IPS-18a (cell line): ENCODE data around the gene CFAP54.

Experiments
- H3K27ac ChIP-seq: one replicate; pipeline ENCODE4 v1.5.1; 2013; ENCODE audit warnings: low read length
- H3K27me3 ChIP-seq: one replicate; pipeline ENCODE4 v1.6.1; 2013; ENCODE audit warnings: mild to moderate bottlenecking, low read length; ENCODE audit not compliant: control insufficient read depth, insufficient read depth
- H3K36me3 ChIP-seq: one replicate; pipeline ENCODE4 v1.6.1; 2013; ENCODE audit warnings: low read depth, low read length; ENCODE audit not compliant: control insufficient read depth
- H3K4me1 ChIP-seq: one replicate; pipeline ENCODE4 v1.6.1; 2013; ENCODE audit warnings: low read depth, low read length; ENCODE audit not compliant: control insufficient read depth
- H3K4me3 ChIP-seq: one replicate; pipeline ENCODE4 v1.5.1; 2013; ENCODE audit warnings: low read length
- H3K9ac ChIP-seq: one replicate; pipeline ENCODE4 v1.6.1; 2013; ENCODE audit warnings: mild to moderate bottlenecking, low read length, moderate library complexity
- H3K9me3 ChIP-seq: one replicate; pipeline ENCODE4 v1.6.1; 2013; ENCODE audit warnings: low read depth, low read length; ENCODE audit not compliant: control insufficient read depth

CFAP54 gene

DNA sequence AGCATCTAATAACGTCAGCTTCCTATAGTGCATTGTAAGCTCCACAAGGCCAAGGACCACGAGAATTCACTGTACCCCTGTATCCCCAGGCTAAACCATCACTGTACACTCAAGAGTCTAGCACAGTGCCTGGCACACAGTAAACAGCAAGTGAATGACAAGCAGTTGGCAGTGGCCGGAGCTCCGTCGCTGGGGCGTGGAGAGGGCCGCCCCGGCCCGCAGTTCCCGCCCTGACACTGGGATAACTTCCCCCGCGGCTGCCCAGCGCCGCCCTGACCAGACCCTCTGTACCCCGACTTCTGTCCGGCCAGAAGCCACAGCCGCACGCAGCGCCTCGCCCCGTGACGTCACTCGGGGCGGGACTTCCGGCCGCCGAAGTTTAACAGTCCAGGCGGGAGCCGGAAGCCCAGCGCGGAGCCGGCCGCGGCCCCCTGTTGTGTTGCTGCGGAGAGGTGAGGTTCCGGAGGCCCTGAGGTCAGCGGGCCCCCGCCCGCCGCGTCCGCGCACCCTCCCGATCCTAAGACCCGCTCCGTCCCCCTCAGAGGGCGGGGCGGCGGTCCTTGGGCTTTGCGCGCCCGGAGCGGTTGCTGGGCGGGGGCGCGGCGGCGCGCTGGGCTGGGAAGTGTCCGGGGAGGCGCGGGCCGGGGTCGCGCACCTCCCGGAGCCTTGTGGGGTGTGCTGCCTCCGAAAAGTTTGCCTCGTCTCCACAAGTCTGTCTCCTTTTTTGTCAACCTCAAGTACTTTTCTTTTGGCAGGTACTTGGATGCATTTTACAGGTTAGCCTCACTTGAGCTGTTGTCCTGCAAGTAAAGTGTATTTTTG is 417.7 kb downstream of the CFAP54 start, which contains the start of gene NEDD1:
TSS of gene NEDD1 (plus strand) at position 409 of the 822 bp plus-strand sequence. CDS start 2,503 bp downstream, outside the sequence.
- no peaks in the 10 kb centered on the region for H3K27me3 ChIP-seq
- peaks cover 13% of the 10 kb centered on the region for H3K4me1 ChIP-seq
- peak within 1 kb of the TSS; percentile 0 for H3K27ac ChIP-seq
- H3K4me3 ChIP-seq = peak within 1 kb of the TSS; percentile 65
- H3K9ac ChIP-seq = peak within 1 kb of the TSS; percentile 53
- H3K9me3 ChIP-seq = no peaks in the 10 kb centered on the region
- H3K36me3 ChIP-seq = no peaks in the 10 kb centered on the region

DNA sequence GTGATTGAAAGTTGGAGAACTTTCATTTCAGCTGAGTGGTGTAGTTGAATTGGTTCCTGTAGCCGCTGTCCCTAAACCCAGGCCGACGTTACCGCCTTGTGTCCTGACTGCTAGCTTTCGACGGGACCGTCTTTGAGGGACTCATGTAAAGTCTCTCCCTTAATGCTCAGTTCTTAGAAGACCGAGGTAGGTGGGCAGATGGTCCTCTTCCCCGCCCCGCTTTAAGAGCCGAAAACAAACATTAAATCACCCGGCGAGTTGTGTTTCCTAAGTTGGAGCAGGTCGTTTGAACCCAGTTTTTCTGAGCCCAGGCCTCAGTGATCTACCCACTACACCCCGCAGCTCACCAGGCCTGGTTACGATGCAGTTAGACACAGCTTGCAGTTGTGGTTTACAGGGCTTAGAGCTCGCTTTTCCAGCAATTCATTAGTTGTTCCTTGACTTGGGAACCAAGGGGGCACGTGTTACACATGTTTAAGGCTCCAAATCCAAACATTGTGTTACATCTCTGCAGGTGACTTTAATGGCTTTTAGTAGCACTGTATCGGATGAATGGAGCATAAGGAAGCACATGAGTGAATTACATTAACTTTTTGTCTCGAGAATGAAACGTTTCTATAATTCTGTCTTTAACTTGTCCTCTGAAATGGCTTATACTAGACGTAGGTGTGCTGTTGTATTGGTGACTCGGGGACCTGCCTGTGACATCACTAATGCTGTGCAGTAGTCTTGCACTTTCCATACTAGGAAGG is 418.5 kb downstream of the CFAP54 start:
- Histone ChIP-seq H3K27me3 (no peaks in the 10 kb centered on the region), H3K27ac (peak overlapping the region; percentile 0), H3K4me3 (peak overlapping the region; percentile 65), H3K36me3 (no peaks in the 10 kb centered on the region), H3K9ac (peak overlapping the region; percentile 53), H3K4me1 (peaks cover 13% of the 10 kb centered on the region), H3K9me3 (no peaks in the 10 kb centered on the region)

DNA sequence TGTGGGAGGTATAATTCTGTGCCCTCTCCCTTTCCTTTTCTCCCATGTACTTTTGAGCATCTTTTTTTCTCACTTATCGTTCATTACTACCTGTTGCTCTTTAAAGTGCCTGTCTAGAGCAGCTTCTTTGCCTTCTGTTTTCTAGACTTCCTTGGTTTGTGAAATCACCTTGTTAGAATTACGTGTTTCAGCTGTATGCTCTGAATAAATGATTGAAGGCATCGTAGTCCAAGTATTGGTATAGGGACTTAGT is 419.0 kb downstream of the CFAP54 start:
- no peaks in the 10 kb centered on the region for H3K36me3 ChIP-seq
- H3K27me3 ChIP-seq = no peaks in the 10 kb centered on the region
- H3K9ac ChIP-seq = peak overlapping the region; percentile 53
- no peak overlapping the region for H3K27ac ChIP-seq
- peak overlapping the region; percentile 65 for H3K4me3 ChIP-seq
- peaks cover 13% of the 10 kb centered on the region for H3K4me1 ChIP-seq
- H3K9me3 ChIP-seq = no peaks in the 10 kb centered on the region

DNA sequence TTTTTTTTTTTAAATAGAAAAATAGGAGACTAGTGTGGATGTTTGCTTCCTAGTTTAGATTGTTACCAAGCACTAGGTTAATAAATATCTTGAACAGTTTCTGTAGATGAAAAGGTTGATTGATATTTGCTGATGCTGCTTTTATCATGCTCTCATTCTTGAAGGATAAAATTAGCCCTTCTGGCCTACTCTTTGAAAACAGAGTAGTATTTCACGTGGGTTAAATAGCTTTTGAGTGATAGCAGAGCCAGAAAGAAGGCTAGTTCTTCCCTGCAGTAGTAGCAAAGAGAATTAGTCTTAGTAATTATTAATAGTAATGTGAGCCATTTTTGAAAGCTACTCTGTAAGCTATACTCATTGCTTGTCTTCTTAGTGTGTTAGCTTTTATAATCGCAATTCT is 422.9 kb downstream of the CFAP54 start:
- H3K9me3 ChIP-seq = no peaks in the 10 kb centered on the region
- H3K4me3 ChIP-seq = no peak overlapping the region
- peaks cover 13% of the 10 kb centered on the region for H3K4me1 ChIP-seq
- H3K27me3 ChIP-seq = no peaks in the 10 kb centered on the region
- no peak overlapping the region for H3K9ac ChIP-seq
- H3K36me3 ChIP-seq = no peaks in the 10 kb centered on the region
- no peak overlapping the region for H3K27ac ChIP-seq

DNA sequence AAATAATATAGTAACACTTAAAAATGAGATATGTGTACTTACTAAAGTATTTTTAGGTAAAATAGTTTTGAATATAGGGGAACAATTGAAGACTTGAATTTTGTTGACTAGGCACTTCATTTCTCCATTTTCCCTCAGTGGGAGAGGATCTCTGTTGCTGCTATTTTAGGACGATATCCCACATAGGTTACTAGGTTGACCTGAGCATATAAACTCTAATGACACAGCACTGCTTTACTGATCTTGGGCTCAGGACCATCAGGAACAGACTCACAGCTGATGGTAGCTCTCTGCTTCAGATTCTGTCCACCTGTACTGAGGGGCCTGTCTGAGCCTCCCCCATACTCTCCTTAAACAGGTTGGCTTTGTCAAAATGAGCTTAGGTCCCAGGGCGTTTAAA is 423.6 kb downstream of the CFAP54 start:
- H3K27me3 ChIP-seq = no peaks in the 10 kb centered on the region
- H3K27ac ChIP-seq = no peak overlapping the region
- no peak overlapping the region for H3K9ac ChIP-seq
- no peaks in the 10 kb centered on the region for H3K36me3 ChIP-seq
- peaks cover 11% of the 10 kb centered on the region for H3K4me1 ChIP-seq
- no peak overlapping the region for H3K4me3 ChIP-seq
- H3K9me3 ChIP-seq = no peaks in the 10 kb centered on the region

DNA sequence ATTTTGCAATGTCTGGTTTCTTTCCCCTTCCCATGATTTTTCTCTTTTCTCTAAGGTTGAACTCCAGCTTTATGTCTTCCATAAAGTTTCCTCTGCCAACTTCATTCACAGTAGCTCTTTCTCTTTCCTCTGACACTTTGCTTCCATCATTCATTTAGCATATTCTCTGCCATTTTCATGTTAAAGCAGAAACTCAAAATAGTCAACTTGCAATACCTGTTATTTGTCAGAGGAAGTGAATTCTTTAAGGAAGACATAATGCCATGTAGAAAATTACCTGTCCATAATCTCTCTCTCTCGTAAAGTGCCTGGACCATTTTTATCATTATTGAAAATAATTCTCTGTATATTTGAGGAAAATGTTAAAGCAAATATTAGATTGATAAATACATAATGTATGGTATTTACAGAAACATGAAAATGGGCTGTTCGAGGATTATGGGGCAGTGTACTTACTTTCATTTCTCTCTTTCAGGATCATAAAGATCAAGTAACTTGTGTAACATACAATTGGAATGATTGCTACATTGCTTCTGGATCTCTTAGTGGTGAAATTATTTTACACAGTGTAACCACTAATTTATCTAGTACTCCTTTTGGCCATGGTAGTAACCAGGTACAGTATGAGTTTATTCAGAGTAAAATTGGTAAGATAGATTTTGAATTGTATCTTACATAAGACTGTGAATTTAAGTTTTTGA is 430.3 kb downstream of the CFAP54 start:
- Histone ChIP-seq H3K27ac (no peak overlapping the region), H3K4me3 (no peak overlapping the region), H3K9ac (no peak overlapping the region), H3K9me3 (no peaks in the 10 kb centered on the region), H3K36me3 (no peaks in the 10 kb centered on the region), H3K4me1 (peaks cover 2% of the 10 kb centered on the region), H3K27me3 (no peaks in the 10 kb centered on the region)
